Type B pancreatic cell (in vitro differentiated cells): ENCODE data around the gene PSMA6. TPM values are rescaled to one million over a fixed set of nuclear protein-coding genes. Genes with fewer than 3 reads are reported as not detected.
"Not testable (repeated sequence)": the region's sequence is repeated elsewhere in the genome, so short reads cannot be mapped to it uniquely, and the experiment has no call there.

ENCODE experiments used
- DNase-seq: peaks from one replicate; pipeline ENCODE4 v3.0.0; 2021; ENCODE audit warnings: mixed read lengths; ENCODE audit not compliant: unreplicated experiment; ENCODE audit errors: extremely low spot score
- H3K27ac Mint-ChIP-seq: 2 replicates; pipeline ENCODE4 v1.8.0; 2021; ENCODE audit warnings: mild to moderate bottlenecking, mixed read lengths
- H3K27me3 Mint-ChIP-seq: 2 replicates; pipeline ENCODE4 v1.8.0; 2021; ENCODE audit warnings: mixed read lengths
- H3K36me3 Mint-ChIP-seq: 2 replicates; pipeline ENCODE4 v1.8.0; 2021; ENCODE audit warnings: mixed read lengths
- H3K4me1 Mint-ChIP-seq: one replicate; pipeline ENCODE4 v1.8.0; 2021; ENCODE audit warnings: mixed read lengths; ENCODE audit not compliant: unreplicated experiment
- H3K4me3 Mint-ChIP-seq: 2 replicates; pipeline ENCODE4 v1.8.0; 2021; ENCODE audit warnings: mild to moderate bottlenecking, mixed read lengths
- H3K9me3 Mint-ChIP-seq: 2 replicates; pipeline ENCODE4 v1.8.0; 2021; ENCODE audit warnings: mixed read lengths
- total RNA-seq: library from RNA; stranded (reverse); gene quantifications from 2 replicates; pipeline ENCODE4 v1.2.1, GENCODE V29; 2021; ENCODE audit warnings: low replicate concordance
- TF ChIP-seq, protein P1 (sequence below): fragments of 200-600 bp; sonication (generic); conservative IDR thresholded peaks from 2 replicates; pipeline ENCODE4 v1.5.0; 2021; ENCODE audit warnings: antibody characterized with exemption, mild to moderate bottlenecking

The PSMA6 gene
- total RNA-seq, 1 donor from 2014 or later = 172 TPM

DNA sequence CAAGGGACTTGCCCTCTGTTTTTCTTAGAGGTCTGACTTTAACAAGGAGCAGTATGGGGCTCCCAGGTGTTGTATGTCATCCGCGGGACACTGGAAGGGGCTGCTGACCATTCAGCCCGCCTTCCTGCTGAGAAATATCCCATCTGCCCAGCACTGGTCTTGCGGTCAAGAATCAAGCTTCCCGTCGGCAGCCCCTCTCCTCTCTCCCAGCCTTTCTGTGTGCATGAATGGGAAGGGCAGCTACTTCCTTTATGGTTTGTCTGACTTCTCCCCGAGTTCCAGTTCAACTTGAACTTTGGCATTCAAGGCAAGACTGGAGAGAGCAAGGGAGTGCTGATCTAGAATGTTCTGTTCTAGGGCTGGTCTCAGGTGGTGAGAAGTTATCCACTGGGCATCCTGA lies 51.5 kb downstream of the PSMA6 start:
- TF ChIP-seq, protein P1, sequence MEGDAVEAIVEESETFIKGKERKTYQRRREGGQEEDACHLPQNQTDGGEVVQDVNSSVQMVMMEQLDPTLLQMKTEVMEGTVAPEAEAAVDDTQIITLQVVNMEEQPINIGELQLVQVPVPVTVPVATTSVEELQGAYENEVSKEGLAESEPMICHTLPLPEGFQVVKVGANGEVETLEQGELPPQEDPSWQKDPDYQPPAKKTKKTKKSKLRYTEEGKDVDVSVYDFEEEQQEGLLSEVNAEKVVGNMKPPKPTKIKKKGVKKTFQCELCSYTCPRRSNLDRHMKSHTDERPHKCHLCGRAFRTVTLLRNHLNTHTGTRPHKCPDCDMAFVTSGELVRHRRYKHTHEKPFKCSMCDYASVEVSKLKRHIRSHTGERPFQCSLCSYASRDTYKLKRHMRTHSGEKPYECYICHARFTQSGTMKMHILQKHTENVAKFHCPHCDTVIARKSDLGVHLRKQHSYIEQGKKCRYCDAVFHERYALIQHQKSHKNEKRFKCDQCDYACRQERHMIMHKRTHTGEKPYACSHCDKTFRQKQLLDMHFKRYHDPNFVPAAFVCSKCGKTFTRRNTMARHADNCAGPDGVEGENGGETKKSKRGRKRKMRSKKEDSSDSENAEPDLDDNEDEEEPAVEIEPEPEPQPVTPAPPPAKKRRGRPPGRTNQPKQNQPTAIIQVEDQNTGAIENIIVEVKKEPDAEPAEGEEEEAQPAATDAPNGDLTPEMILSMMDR = no peak
- no peaks in the 10 kb centered on the region for H3K27me3 Mint-ChIP-seq
- no peak overlapping the region for H3K27ac Mint-ChIP-seq
- H3K36me3 Mint-ChIP-seq = no peaks in the 10 kb centered on the region
- no peak for DNase-seq
- H3K4me1 Mint-ChIP-seq = peaks cover 15% of the 10 kb centered on the region
- H3K4me3 Mint-ChIP-seq = no peak overlapping the region
- H3K9me3 Mint-ChIP-seq = no peaks in the 10 kb centered on the region

DNA sequence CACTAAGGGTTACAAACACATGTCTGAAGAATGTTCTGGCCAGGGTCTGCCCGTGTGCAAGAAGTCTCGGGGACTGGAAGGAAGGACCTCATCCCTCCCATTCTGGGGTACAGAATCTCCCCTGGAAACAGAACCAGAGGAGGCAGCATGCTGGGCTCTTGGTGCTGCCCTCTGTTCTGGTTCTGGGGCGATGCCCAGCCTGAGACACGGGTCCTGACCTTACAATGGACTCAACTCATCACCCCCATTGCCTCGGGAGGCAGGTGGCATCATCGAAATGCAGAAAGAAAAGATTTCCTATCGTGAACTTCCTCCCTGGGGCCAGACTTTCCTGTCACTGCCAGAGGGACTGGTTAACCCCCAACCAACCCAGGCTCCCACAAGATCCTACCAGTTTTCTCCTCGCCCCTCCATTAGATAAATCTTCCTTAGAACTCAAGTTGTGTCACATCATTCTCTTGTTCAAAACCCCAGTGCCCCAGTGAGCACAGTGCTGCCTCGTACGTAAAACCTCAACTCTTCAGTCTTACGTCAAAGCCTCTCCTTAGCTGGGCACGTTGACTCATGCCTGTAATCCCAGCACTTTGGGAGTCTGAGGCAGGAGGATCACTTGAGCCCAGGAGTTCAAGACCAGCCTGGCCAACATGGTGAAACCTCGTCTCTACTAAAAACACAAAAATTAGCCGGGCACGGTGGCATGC lies 52.1 kb downstream of the PSMA6 start:
- TF ChIP-seq, protein P1 = no peak
- Mint-ChIP-seq H3K27me3 (no peaks in the 10 kb centered on the region), H3K4me3 (no peak overlapping the region), H3K9me3 (no peaks in the 10 kb centered on the region), H3K4me1 (peaks cover 15% of the 10 kb centered on the region), H3K27ac (no peak overlapping the region), H3K36me3 (no peaks in the 10 kb centered on the region)
- no peak for DNase-seq

DNA sequence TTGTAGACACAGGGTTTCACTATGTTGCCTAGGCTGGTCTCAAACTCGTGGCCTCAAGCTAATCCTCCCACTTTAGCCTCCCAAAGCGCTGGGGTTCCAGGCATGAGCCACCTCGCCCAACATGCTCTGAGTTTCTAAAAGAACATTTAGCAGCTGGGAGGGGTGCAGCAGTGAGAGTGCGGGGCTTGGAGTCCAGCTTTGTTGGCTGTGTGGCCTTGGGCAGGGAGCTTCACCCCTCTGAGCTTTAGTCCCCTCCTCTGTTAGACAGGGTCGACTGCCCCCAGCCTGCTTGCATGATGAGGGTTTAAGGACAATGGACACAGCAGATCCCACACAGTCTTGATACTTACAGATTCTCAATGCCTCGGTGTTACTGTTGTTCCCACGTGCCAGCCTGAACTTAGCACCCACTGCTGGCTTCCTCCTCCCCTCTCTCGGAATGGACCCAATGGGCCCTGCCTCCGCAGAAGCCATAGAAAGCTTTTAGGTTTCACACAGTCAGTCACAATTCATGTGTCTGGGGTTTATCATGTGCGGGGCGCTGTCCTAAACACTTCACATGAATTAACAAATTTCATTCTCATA lies 54.6 kb downstream of the PSMA6 start:
- Mint-ChIP-seq H3K27me3 (no peaks in the 10 kb centered on the region), H3K4me1 (peaks cover 18% of the 10 kb centered on the region), H3K36me3 (no peaks in the 10 kb centered on the region), H3K4me3 (no peak overlapping the region), H3K9me3 (no peaks in the 10 kb centered on the region), H3K27ac (no peak overlapping the region)
- TF ChIP-seq, protein P1 = no peak
- no peak for DNase-seq

DNA sequence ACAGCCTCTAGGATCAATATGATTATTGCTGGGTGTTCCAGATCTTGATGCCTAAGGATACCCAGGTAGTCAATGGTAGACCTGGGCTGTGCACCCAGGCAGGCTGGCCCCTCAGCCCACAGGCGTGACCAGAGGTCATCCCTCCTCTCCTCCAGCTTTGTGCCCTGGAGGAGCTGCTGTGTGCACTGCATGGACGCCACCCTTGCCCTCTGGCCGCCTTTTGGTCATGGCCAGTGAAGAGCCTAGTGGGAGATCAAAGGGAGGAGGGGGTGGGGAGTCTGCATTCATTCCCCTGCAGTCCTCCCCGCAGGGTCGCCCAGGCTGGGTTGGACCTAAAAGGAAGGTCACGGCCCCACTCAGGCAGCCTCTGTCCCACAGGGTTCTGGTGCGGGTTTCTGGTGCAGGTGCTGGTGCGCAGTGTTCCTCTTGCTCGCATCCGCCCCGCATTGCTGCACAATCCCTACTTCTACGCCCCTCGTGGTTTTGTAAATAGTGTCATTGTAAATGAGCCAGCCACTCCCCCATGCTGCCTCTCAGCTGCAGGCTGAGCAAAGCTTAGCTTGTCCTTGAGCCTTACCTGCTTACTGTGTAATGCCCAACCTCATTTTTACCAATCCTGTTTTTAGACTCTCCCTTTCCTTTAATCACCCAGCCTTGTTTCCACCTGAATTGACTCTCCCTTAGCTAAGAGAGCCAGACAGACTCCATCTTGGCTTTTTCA lies 55.3 kb downstream of the PSMA6 start:
- TF ChIP-seq, protein P1 = no peak
- H3K27me3 Mint-ChIP-seq = no peaks in the 10 kb centered on the region
- H3K4me3 Mint-ChIP-seq = no peak overlapping the region
- no peak for DNase-seq
- no peaks in the 10 kb centered on the region for H3K36me3 Mint-ChIP-seq
- peaks cover 21% of the 10 kb centered on the region for H3K4me1 Mint-ChIP-seq
- H3K9me3 Mint-ChIP-seq = no peaks in the 10 kb centered on the region
- H3K27ac Mint-ChIP-seq = peak overlapping the region; percentile 84

DNA sequence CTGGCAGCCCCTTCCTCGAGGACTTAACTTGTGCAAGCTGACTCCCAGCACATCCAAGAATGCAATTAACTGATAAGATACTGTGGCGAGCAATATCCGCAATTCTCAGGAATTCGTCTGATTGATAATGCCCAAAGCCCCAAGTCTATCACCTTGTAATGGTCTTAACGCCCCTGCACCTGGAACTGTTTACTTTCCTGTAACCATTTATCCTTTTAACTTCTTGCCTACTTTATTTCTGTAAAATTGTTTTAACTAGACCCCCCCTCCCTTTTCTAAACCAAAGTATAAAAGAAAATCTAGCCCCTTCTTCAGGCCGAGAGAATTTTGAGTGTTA lies 55.8 kb downstream of the PSMA6 start:
- H3K27ac Mint-ChIP-seq = peak overlapping the region; percentile 84
- not testable (repeated sequence) for H3K9me3 Mint-ChIP-seq, H3K36me3 Mint-ChIP-seq, H3K27me3 Mint-ChIP-seq, DNase-seq, H3K4me3 Mint-ChIP-seq
- peaks cover 25% of the 10 kb centered on the region for H3K4me1 Mint-ChIP-seq
